NT2/D1 (cell line): ENCODE results near the gene CCDC51.

Experiments used
- SUZ12 ChIP-seq: IDR thresholded peaks from 2 replicates; pipeline ENCODE4 v1.6.1; 2011; ENCODE audit not compliant: insufficient read length, insufficient read depth; ENCODE audit errors: extremely low read depth
- YY1 ChIP-seq: IDR thresholded peaks from 2 replicates; pipeline ENCODE4 v1.6.1; 2011; ENCODE audit not compliant: insufficient read length, insufficient read depth
- ZNF274 ChIP-seq: IDR thresholded peaks from 2 replicates; pipeline ENCODE4 v1.6.1; 2011; ENCODE audit warnings: mild to moderate bottlenecking, low read depth, low read length

DNA sequence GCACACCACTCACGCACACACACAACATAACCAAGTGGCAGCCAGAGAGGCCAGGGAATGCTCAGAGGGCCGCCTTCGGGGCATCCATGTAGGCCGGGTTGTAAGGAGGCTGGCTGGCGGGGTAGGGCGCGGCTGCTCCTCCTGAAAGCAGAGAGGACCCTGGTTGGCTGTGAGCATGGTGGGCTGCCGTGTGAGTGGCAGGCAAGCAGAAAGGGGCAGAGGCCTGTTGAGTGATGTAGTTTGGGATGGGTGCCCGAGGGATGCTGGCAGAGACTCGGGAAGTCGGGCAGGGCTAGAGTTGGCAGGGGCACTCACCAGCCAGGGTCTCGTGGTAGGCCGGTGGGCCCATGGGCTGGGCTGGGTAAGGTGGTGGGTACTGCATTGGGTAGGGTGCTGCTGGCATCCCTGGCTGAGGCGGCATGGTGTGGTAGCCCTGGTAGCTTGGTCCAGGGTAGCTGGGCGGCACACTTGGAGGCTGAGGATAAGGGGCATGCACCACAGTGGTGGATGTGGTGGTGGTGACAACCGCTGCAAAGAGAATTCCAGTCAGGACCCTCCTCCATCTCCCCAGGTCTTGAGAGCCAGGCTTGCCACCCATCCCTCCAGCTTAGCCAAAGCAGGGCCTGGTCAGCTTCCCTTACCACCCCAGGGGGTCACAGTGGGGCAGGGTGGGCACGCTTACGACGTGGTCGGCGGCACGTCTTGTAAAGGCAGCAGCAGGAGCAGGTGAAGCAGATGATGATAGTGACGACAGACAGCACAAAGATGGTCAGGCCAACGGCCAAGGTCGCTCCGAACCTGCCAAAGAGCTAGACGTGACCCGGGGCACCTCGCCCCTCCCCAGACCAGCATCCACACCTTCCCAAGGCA lies 29.4 kb upstream of the CCDC51 start:
- TF ChIP-seq ZNF274 (no peak), YY1 (no peak), SUZ12 (no peak)
